Cerebellar nuclear complex (tissue), 1 donor: ENCODE results near the gene MTPN.

ENCODE experiments used
- DNase-seq, 2 experiments: peaks; one replicate each; lab custom pipeline; 2025; lab: John Stamatoyannopoulos, UW

MTPN gene

GRCh38 chr7:135884495-135885232, 92.5 kb downstream of the MTPN start:
- DNase-seq: no peak

GRCh38 chr7:135879233-135879632, 97.9 kb downstream of the MTPN start:
- no peak for DNase-seq

DNA sequence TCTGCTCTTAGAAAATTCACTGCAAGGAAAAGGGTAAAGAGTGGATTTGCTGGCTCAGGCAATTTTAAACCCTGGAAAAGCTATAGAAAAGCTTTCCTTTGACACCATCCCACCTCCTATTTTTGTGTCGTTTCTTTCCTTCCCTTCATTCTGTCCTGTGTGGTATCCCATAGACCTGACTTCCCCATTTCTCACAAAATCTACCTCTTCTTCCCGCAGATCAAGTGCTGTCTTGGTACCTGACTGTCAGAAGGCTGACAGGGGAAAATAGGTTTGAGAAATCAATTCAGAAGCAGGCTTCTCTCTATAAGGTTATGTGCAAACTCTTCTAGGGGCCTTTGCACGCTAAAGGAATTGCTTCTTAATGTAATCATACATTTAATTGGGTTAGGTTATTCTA, 98.9 kb downstream of the MTPN start:
- DNase-seq: no peak

DNA sequence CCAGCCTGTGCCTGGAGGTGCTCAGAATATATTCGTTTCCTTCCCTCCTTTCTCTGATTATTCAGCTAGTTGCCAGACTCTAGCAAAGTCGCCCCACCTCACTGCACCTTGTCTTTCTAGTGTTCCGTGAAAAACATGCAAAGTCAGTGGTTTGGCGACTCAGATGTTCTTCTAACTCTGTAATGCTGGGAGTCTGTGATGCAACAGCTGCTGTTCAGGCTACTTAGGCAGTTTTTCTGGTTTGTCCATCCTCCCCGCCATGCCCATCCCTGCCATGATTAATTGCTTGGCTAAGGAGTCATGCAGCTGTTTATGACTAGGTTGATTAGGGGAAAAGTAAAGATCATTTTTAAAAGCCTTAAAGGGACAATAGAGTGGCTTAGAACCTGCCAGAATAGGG, 99.4 kb downstream of the MTPN start:
- DNase-seq: no peak
